Panc1 (cell line): ENCODE results near the gene NTM. TPM values are rescaled to one million over a fixed set of nuclear protein-coding genes. Genes with fewer than 3 reads are reported as not detected.

Experiments
- ATAC-seq: fragments of 200-7000 bp; cut with Tn5 transposase; 2 replicates; pipeline ENCODE4 v1.9.1; 2020; ENCODE audit warnings: mild to moderate bottlenecking, moderate library complexity
- BruUV-seq: library from RNA; stranded (reverse); fragments of 400-500 nt; replicated peaks from 2 replicates; lab custom pipeline; 2021; lab: Mats Ljungman, UMichigan
- CTCF ChIA-PET: fragments of 300-600 bp; sonication (Branson Sonifier 250); formaldehyde crosslinking; loops from one replicate; lab custom pipeline; 2022; ENCODE audit warnings: antibody characterized with exemption; lab: Charles Lee
- POLR2A ChIA-PET: fragments of 300-600 bp; sonication (Branson Sonifier 250); formaldehyde crosslinking; loops from one replicate; lab custom pipeline; 2022; ENCODE audit warnings: antibody characterized with exemption; lab: Charles Lee
- DNase-seq: peaks from one replicate; pipeline ENCODE4 v3.0.0-alpha.2; 2010; ENCODE audit warnings: low read depth, low spot score
- H3K27ac ChIP-seq: 2 replicates; pipeline ENCODE4 v1.5.1; 2011; ENCODE audit warnings: mild to moderate bottlenecking, low read length, inconsistent platforms
- H3K27me3 ChIP-seq: fragments of 200-500 bp; sonication (Bioruptor generic); 2 replicates; pipeline ENCODE4 v1.6.0; 2014; ENCODE audit warnings: low read length, inconsistent platforms; ENCODE audit not compliant: control insufficient read depth, insufficient read depth
- H3K36me3 ChIP-seq: fragments of 200-500 bp; sonication (Bioruptor generic); 2 replicates; pipeline ENCODE4 v1.5.1; 2014; ENCODE audit warnings: inconsistent platforms, mild to moderate bottlenecking, low read length, moderate library complexity; ENCODE audit not compliant: control insufficient read depth, insufficient read depth
- H3K4me1 ChIP-seq: 2 replicates; pipeline ENCODE4 v1.5.1; 2011; ENCODE audit warnings: inconsistent platforms, mild to moderate bottlenecking, low read length, moderate library complexity; ENCODE audit not compliant: control insufficient read depth, insufficient read depth
- H3K4me3 ChIP-seq, 2 experiments: 2 replicates each; pipeline ENCODE4 v1.5.1; 2011 to 2012; ENCODE audit warnings: low read depth in 2 of 2, low read length in 2 of 2, mild to moderate bottlenecking in 2 of 2, inconsistent platforms in 1 of 2, moderate library complexity in 1 of 2
- H3K9me3 ChIP-seq: fragments of 200-500 bp; sonication (Bioruptor generic); 2 replicates; pipeline ENCODE4 v1.5.1; 2014; ENCODE audit warnings: low read depth, mild to moderate bottlenecking, inconsistent platforms, low read length, moderate library complexity; ENCODE audit not compliant: control insufficient read depth, insufficient read depth
- CTCF ChIP-seq: fragments of 450-650 bp; IDR thresholded peaks from 2 replicates; pipeline ENCODE4 v1.5.1; 2017; ENCODE audit warnings: mild to moderate bottlenecking
- POLR2AphosphoS5 ChIP-seq: IDR thresholded peaks from 2 replicates; pipeline ENCODE4 v1.6.1; 2012; ENCODE audit warnings: mild to moderate bottlenecking, low read depth, low read length, moderate library complexity
- SIN3A ChIP-seq: IDR thresholded peaks from 2 replicates; pipeline ENCODE4 v1.6.1; 2012; ENCODE audit warnings: low read depth, mild to moderate bottlenecking, low read length, moderate library complexity, borderline replicate concordance; ENCODE audit not compliant: insufficient read depth
- TCF7L2 ChIP-seq: IDR thresholded peaks from 2 replicates; pipeline ENCODE4 v1.6.1; 2011; ENCODE audit warnings: mild to moderate bottlenecking, low read depth, low read length, inconsistent platforms
- in situ Hi-C: cut with HindIII; loops from 2 replicates; pipeline ENCODE4 v1.10.0; 2016; ENCODE audit warnings: low sequenced_read_pairs, low pct_unique_long_range_greater_than_20kb
- intact Hi-C: fragments of 100-400 bp; cut with micrococcal nuclease; formaldehyde crosslinking; loops from one replicate; pipeline ENCODE4 v1.10.0; 2022; ENCODE audit not compliant: unreplicated experiment
- total RNA-seq: library from RNA; stranded (reverse); gene quantifications from one replicate; pipeline ENCODE4 v1.2.1, GENCODE V29; 2021; ENCODE audit not compliant: unreplicated experiment
- TF ChIP-seq, protein P1 (sequence below), 2 experiments: IDR thresholded peaks; 2 replicates each; pipeline ENCODE4 v1.6.1; 2011 to 2012; ENCODE audit warnings: low read depth in 2 of 2, control low read depth in 1 of 2, low read length in 1 of 2, mild to moderate bottlenecking in 1 of 2, moderate library complexity in 1 of 2; ENCODE audit not compliant: insufficient read depth in 1 of 2

NTM gene
- total RNA-seq, 1 experiment from 2014 or later = 0.10 TPM

DNA sequence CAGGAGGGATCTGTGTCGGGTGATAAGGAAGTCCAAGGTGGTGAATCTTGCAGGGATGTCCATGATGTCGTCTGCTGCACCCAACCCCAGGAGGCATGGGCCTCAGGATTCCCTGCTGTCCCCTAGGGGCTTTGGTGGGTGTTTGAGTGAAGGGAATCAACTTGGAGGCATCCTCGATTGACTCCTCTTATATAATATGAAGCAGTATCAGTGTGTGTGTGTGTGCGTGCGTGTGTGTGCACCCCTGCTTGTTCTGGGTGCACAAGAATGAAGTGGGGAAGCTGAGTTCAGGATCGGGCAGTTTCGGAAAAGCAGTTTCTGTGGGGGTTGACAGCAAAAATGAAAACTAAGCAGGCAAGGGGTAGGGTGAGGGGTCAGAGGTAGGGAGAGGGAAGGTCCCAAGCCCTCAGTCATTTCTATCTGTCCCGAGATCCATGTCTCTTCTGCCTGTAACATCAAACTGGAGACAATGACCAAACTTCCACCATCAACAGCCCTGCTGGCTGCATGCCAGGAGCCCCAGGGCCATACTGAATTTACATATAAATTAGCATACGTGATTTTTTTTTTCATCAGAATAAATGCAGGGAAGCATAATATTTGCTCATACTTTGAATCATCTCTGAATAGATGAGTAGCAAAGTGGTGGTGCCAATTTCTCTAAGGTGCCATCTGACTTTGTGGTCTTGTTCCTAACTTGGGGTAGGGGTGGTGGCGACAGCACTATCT, 2.0 kb downstream of the NTM start:
- H3K27me3 ChIP-seq = peaks cover 18% of the 10 kb centered on the region
- intact Hi-C loops = no loop called here
- in situ Hi-C loops = no loop called here
- TF ChIP-seq CTCF (no peak), SIN3A (no peak), POLR2AphosphoS5 (no peak), TCF7L2 (no peak)
- TF ChIP-seq, protein P1, sequence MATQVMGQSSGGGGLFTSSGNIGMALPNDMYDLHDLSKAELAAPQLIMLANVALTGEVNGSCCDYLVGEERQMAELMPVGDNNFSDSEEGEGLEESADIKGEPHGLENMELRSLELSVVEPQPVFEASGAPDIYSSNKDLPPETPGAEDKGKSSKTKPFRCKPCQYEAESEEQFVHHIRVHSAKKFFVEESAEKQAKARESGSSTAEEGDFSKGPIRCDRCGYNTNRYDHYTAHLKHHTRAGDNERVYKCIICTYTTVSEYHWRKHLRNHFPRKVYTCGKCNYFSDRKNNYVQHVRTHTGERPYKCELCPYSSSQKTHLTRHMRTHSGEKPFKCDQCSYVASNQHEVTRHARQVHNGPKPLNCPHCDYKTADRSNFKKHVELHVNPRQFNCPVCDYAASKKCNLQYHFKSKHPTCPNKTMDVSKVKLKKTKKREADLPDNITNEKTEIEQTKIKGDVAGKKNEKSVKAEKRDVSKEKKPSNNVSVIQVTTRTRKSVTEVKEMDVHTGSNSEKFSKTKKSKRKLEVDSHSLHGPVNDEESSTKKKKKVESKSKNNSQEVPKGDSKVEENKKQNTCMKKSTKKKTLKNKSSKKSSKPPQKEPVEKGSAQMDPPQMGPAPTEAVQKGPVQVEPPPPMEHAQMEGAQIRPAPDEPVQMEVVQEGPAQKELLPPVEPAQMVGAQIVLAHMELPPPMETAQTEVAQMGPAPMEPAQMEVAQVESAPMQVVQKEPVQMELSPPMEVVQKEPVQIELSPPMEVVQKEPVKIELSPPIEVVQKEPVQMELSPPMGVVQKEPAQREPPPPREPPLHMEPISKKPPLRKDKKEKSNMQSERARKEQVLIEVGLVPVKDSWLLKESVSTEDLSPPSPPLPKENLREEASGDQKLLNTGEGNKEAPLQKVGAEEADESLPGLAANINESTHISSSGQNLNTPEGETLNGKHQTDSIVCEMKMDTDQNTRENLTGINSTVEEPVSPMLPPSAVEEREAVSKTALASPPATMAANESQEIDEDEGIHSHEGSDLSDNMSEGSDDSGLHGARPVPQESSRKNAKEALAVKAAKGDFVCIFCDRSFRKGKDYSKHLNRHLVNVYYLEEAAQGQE (IDR thresholded peaks at IDR 0.05; ENCODE audit: insufficient read depth in 1 of 2, low read depth in 2 of 2, low read length in 1 of 2) = no peak
- no TSS peak for BruUV-seq
- ChIA-PET CTCF (no interaction called here), POLR2A (no interaction called here)
- ATAC-seq = no peak
- H3K9me3 ChIP-seq = no peaks in the 10 kb centered on the region
- H3K36me3 ChIP-seq = no peaks in the 10 kb centered on the region
- no peak for DNase-seq
- no peaks in the 10 kb centered on the region; the same call in 1 of the 2 replicates for H3K4me1 ChIP-seq
- H3K27ac ChIP-seq = no peak overlapping the region
- no peak overlapping the region for H3K4me3 ChIP-seq

- intact Hi-C loops = no loop called here
- ChIA-PET POLR2A (no interaction called here), CTCF (no interaction called here)
- H3K4me3 ChIP-seq = no peak overlapping the region
- no peak overlapping the region for H3K27ac ChIP-seq
- H3K36me3 ChIP-seq = no peaks in the 10 kb centered on the region
- H3K4me1 ChIP-seq = no peaks in the 10 kb centered on the region; the same call in 1 of the 2 replicates
- H3K27me3 ChIP-seq = peaks cover 18% of the 10 kb centered on the region
- in situ Hi-C loops = no loop called here
- no TSS peak for BruUV-seq
- H3K9me3 ChIP-seq = no peaks in the 10 kb centered on the region
- DNase-seq (no peak), ATAC-seq (no peak)
- TF ChIP-seq POLR2AphosphoS5 = no peak
- no peak for TF ChIP-seq CTCF
- no peak for TF ChIP-seq SIN3A
- TF ChIP-seq TCF7L2 = no peak
- TF ChIP-seq, protein P1 (IDR thresholded peaks at IDR 0.05; ENCODE audit: insufficient read depth in 1 of 2, low read depth in 2 of 2, low read length in 1 of 2) = no peak
These were observed 2.8 kb downstream of the NTM start for GRCh38 chr11:131373095-131373725.
